Mesendoderm (in vitro differentiated cells): ENCODE measurements around the gene PREX1.

Source experiments
- DNase-seq: peaks from one replicate; pipeline ENCODE4 v3.0.0; 2013
- H2AK5ac ChIP-seq: 2 replicates; pipeline ENCODE4 v1.6.1; 2013; ENCODE audit warnings: low read length, inconsistent platforms
- H2BK120ac ChIP-seq: 2 replicates; pipeline ENCODE4 v1.6.1; 2013; ENCODE audit warnings: low read depth, mild to moderate bottlenecking, low read length, moderate library complexity, mixed read lengths
- H2BK15ac ChIP-seq: replicated peaks from 2 replicates; pipeline ENCODE4 v1.6.1; 2013; ENCODE audit warnings: low read depth, mild to moderate bottlenecking, moderate library complexity
- H2BK5ac ChIP-seq: 2 replicates; pipeline ENCODE4 v1.6.1; 2013; ENCODE audit warnings: low read length, inconsistent platforms
- H3K18ac ChIP-seq: 2 replicates; pipeline ENCODE4 v1.6.1; 2013; ENCODE audit warnings: mild to moderate bottlenecking, low read length, mixed read lengths
- H3K23ac ChIP-seq: one replicate; pipeline ENCODE4 v1.6.1; 2013; ENCODE audit warnings: low read length
- H3K27ac ChIP-seq: 2 replicates; pipeline ENCODE4 v1.5.1; 2013; ENCODE audit warnings: low read depth, mild to moderate bottlenecking, inconsistent platforms, low read length, moderate library complexity
- H3K27me3 ChIP-seq: 2 replicates; pipeline ENCODE4 v1.6.1; 2013; ENCODE audit warnings: low read length, control low read depth, mild to moderate bottlenecking, inconsistent platforms; ENCODE audit not compliant: insufficient read depth, poor library complexity
- H3K36me3 ChIP-seq: 2 replicates; pipeline ENCODE4 v1.6.1; 2013; ENCODE audit warnings: low read length, inconsistent platforms; ENCODE audit not compliant: control insufficient read depth, insufficient read depth
- H3K4ac ChIP-seq: one replicate; pipeline ENCODE4 v1.6.1; 2013; ENCODE audit warnings: low read depth, mild to moderate bottlenecking, low read length, moderate library complexity
- H3K4me1 ChIP-seq: 2 replicates; pipeline ENCODE4 v1.6.1; 2013; ENCODE audit warnings: low read depth, low read length, inconsistent platforms; ENCODE audit not compliant: control insufficient read depth
- H3K4me2 ChIP-seq: 2 replicates; pipeline ENCODE4 v1.6.1; 2013; ENCODE audit warnings: low read length
- H3K4me3 ChIP-seq: 2 replicates; pipeline ENCODE4 v1.5.1; 2013; ENCODE audit warnings: mild to moderate bottlenecking, low read length
- H3K56ac ChIP-seq: one replicate; pipeline ENCODE4 v1.6.1; 2013; ENCODE audit warnings: low read length
- H3K79me1 ChIP-seq: 2 replicates; pipeline ENCODE4 v1.6.1; 2013; ENCODE audit warnings: low read length, inconsistent platforms
- H3K79me2 ChIP-seq: 2 replicates; pipeline ENCODE4 v1.6.1; 2013; ENCODE audit warnings: mild to moderate bottlenecking, low read length; ENCODE audit not compliant: control insufficient read depth, insufficient read depth
- H3K9ac ChIP-seq: 2 replicates; pipeline ENCODE4 v1.6.1; 2013; ENCODE audit warnings: low read length, inconsistent platforms
- H4K5ac ChIP-seq: one replicate; pipeline ENCODE4 v1.6.1; 2013; ENCODE audit warnings: low read length
- H4K8ac ChIP-seq: one replicate; pipeline ENCODE4 v1.6.1; 2013; ENCODE audit warnings: low read depth, mild to moderate bottlenecking, control low read depth, low read length, moderate library complexity
- WGBS: extraction: QIAGEN DNeasy Blood & Tissue Kit; methylation state at CpG from one replicate; pipeline ENCODE4 v1.1.7; 2013; ENCODE audit warnings: low lambda C conversion rate, missing lambda C conversion rate; ENCODE audit not compliant: insufficient coverage; ENCODE audit errors: extremely low coverage; 5-methylcytosine and 5-hydroxymethylcytosine counted together

PREX1 gene

DNA sequence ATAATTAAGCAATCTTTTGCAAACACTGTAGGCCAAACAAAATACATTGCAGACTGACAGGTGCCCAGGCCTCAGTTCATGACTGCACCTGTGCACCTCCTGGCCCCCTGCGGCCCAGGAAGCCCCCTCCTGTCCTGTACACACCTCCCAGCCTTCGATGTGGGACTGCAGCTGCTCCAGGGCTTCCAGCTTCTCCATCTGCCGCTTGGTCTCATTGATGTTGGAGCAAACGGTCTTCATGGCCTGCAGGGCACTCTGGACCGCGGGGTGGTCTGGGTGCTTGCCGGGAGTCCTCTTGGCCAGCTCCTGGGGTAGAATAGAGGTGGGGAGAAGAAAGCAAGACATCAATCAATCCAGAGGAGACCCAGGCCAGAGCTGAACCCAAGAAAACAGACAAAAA is 119.7 kb downstream of the PREX1 start:
- Histone ChIP-seq H4K8ac (no peak overlapping the region), H4K5ac (no peak overlapping the region), H3K4ac (no peak overlapping the region), H3K79me1 (peaks cover 22% of the 10 kb centered on the region), H3K4me1 (peaks cover 2% of the 10 kb centered on the region), H3K4me2 (no peak overlapping the region), H3K36me3 (peaks cover 3% of the 10 kb centered on the region), H3K79me2 (peaks cover 2% of the 10 kb centered on the region), H2BK5ac (no peak overlapping the region), H3K4me3 (no peak overlapping the region), H2BK15ac (no peak overlapping the region), H3K27me3 (no peaks in the 10 kb centered on the region), H3K56ac (no peak overlapping the region), H2BK120ac (no peak overlapping the region), H3K27ac (no peak overlapping the region), H3K9ac (no peak overlapping the region), H3K23ac (no peak overlapping the region), H2AK5ac (no peak overlapping the region), H3K18ac (no peak overlapping the region)
- DNase-seq: no peak
- no CpG with 5 or more reads among the region's 7 CpGs for WGBS

DNA sequence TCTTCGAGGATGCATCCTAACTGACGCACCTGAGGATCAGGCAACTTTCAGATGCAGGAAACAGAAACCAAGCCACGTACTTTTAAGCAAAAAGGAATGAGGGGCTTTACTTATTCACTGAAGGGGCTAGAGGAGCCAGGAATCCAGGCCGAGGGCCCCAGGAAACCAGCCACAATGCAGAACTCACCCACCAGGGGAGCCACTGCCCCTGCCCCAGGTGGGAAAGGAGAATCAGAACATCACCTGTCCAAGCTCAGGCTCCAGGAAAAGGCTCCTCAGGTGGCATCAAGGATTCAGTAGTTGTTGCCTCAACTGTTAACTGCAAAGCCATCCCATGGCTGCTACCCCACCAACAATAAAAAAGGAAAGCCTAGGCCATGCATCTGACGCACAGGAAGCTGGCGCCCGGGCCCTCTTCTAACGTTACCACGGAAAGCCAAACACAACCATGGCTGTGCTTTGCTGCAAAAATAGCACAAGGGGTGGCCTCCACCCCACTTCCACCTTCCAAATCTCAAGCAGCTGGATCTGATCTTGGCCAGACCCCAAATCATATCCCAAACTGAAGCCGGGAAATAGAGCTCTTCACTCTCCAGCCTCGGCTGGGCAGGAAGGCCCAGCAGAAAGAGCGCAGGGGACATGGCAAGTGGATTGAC is 121.0 kb downstream of the PREX1 start:
- H3K27me3 ChIP-seq: no peaks in the 10 kb centered on the region
- no peak for DNase-seq
- H3K4me1 ChIP-seq: peaks cover 2% of the 10 kb centered on the region
- H3K79me1 ChIP-seq: peaks cover 20% of the 10 kb centered on the region
- no peak overlapping the region for H2AK5ac ChIP-seq
- no peak overlapping the region for H3K18ac ChIP-seq
- H4K5ac ChIP-seq: no peak overlapping the region
- peaks cover 3% of the 10 kb centered on the region for H3K36me3 ChIP-seq
- no peak overlapping the region for H2BK120ac ChIP-seq
- no peak overlapping the region for H3K56ac ChIP-seq
- WGBS: no CpG with 5 or more reads among the region's 12 CpGs
- H2BK15ac ChIP-seq: no peak overlapping the region
- no peak overlapping the region for H4K8ac ChIP-seq
- no peak overlapping the region for H3K4me2 ChIP-seq
- H3K9ac ChIP-seq: no peak overlapping the region
- no peak overlapping the region for H3K4me3 ChIP-seq
- H3K79me2 ChIP-seq: peaks cover 2% of the 10 kb centered on the region
- H2BK5ac ChIP-seq: no peak overlapping the region
- H3K27ac ChIP-seq: no peak overlapping the region
- no peak overlapping the region for H3K4ac ChIP-seq
- H3K23ac ChIP-seq: no peak overlapping the region

DNA sequence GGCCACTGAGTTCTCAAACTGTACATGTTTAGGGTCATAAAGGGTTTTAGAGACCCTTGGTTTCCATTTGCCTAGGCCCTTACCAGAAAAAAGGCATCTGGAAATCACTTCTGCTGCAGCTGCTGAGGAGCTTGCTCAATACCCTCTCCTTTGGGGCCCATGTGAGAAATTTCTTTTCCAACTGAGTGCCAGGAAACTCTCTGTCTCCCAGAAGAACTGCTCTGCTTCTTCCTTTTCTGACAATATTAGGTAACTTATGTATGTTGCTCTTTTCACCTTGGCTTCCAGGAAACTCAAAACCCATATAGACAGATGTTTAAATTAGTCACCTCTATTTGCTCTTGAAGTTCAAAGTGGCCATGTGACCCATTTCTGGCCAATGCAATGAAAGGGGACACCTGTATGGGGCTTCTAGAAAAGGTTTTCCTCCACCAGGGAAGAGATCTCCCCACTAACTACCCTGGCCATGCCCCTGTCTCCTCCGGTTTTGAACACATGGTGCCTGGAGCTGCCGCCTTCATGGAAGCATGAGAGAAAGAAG is 121.6 kb downstream of the PREX1 start:
- H3K56ac ChIP-seq: no peak overlapping the region
- no peak overlapping the region for H3K23ac ChIP-seq
- peaks cover 2% of the 10 kb centered on the region for H3K79me2 ChIP-seq
- no peak overlapping the region for H2AK5ac ChIP-seq
- no peak overlapping the region for H3K4me2 ChIP-seq
- no peak overlapping the region for H4K8ac ChIP-seq
- H3K18ac ChIP-seq: no peak overlapping the region
- no peak for DNase-seq
- H3K79me1 ChIP-seq: peaks cover 21% of the 10 kb centered on the region
- no peak overlapping the region for H2BK120ac ChIP-seq
- no peaks in the 10 kb centered on the region for H3K27me3 ChIP-seq
- no peak overlapping the region for H2BK15ac ChIP-seq
- H2BK5ac ChIP-seq: no peak overlapping the region
- no CpG with 5 or more reads among the region's 2 CpGs for WGBS
- no peak overlapping the region for H3K9ac ChIP-seq
- H3K4me3 ChIP-seq: no peak overlapping the region
- H3K4ac ChIP-seq: no peak overlapping the region
- peaks cover 2% of the 10 kb centered on the region for H3K4me1 ChIP-seq
- H4K5ac ChIP-seq: no peak overlapping the region
- H3K36me3 ChIP-seq: peaks cover 5% of the 10 kb centered on the region
- H3K27ac ChIP-seq: no peak overlapping the region

DNA sequence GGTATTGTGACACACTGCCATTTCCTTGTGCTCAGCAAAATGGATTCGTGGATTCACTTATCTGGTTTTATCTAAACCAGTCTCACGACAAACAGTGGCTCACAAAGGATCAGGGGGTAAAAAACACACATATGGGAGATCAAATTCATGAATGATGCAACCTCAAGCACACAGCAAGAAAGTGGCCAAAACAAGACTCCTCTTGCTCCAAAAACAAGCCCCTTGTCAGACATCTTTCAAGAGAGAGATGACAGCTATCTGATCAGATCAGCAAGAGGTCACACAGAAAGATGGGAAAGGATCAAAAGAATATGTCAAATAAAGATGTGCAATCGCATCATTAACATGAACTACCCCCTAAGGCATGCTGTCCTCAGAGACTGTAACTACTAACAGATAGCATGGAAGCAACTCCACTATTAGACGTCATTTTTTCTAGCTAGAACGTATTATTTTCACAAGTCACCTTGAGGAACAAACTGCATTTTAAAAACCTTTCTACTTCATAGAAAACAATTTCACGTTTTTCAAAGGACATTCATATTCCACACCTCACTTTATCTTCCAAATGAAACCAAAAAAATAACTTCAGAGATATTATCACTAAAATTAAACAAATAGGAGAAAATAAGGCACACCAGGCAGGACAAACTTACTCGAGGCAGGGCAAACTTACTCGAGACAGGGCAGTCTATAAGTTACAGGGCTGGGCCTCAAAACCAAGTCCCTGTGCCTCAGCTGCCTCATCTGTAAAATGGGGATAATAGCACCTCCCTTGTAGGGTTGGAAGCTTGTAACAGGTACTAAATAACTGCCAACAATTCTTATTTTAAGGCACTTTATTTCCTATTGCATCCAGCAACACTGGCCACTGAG is 122.3 kb downstream of the PREX1 start:
- no peak overlapping the region for H3K23ac ChIP-seq
- no peak overlapping the region for H4K8ac ChIP-seq
- H3K27ac ChIP-seq: no peak overlapping the region
- H4K5ac ChIP-seq: no peak overlapping the region
- H2BK15ac ChIP-seq: no peak overlapping the region
- no peak overlapping the region for H2BK120ac ChIP-seq
- H3K4me2 ChIP-seq: no peak overlapping the region
- H3K79me2 ChIP-seq: no peaks in the 10 kb centered on the region
- H3K79me1 ChIP-seq: peaks cover 16% of the 10 kb centered on the region
- H2BK5ac ChIP-seq: no peak overlapping the region
- peaks cover 5% of the 10 kb centered on the region for H3K36me3 ChIP-seq
- peaks cover 2% of the 10 kb centered on the region for H3K4me1 ChIP-seq
- WGBS: 100% methylated on average over 1 of the region's 8 CpGs
- H3K4ac ChIP-seq: no peak overlapping the region
- H3K18ac ChIP-seq: no peak overlapping the region
- no peaks in the 10 kb centered on the region for H3K27me3 ChIP-seq
- no peak overlapping the region for H3K4me3 ChIP-seq
- peak; percentile 71 for DNase-seq
- H3K9ac ChIP-seq: no peak overlapping the region
- H2AK5ac ChIP-seq: no peak overlapping the region
- H3K56ac ChIP-seq: no peak overlapping the region

DNA sequence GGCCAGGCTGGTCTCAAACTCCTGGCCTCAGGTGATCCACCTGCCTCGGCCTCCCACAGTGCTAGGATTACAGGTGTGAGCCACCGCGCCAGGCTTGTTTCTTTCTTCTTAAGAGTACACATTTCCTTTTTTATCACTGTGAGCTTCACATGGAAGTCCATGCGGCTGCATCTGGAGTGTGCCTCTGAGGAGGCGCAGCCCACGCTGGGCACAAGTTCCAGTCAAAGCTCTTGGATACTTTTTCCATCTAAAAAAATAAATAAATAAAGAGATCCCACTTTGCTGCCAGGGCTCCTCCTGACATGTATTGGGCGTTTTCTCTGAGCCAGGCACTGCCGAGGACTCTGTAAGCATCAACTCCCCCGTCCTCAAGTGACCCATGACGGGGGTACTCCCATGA is 123.0 kb downstream of the PREX1 start:
- peaks cover 5% of the 10 kb centered on the region for H3K36me3 ChIP-seq
- H4K5ac ChIP-seq: no peak overlapping the region
- H3K79me1 ChIP-seq: peaks cover 11% of the 10 kb centered on the region
- H3K4me2 ChIP-seq: no peak overlapping the region
- peaks cover 2% of the 10 kb centered on the region for H3K4me1 ChIP-seq
- no peak overlapping the region for H3K4me3 ChIP-seq
- no peak overlapping the region for H2AK5ac ChIP-seq
- no CpG with 5 or more reads among the region's 10 CpGs for WGBS
- H3K9ac ChIP-seq: no peak overlapping the region
- no peak overlapping the region for H3K27ac ChIP-seq
- H3K4ac ChIP-seq: no peak overlapping the region
- no peak overlapping the region for H2BK120ac ChIP-seq
- no peak overlapping the region for H2BK15ac ChIP-seq
- H3K27me3 ChIP-seq: no peaks in the 10 kb centered on the region
- no peaks in the 10 kb centered on the region for H3K79me2 ChIP-seq
- H2BK5ac ChIP-seq: no peak overlapping the region
- DNase-seq: no peak
- no peak overlapping the region for H3K23ac ChIP-seq
- no peak overlapping the region for H3K56ac ChIP-seq
- no peak overlapping the region for H4K8ac ChIP-seq
- H3K18ac ChIP-seq: no peak overlapping the region
